Neural cell (in vitro differentiated cells): Measurements from ENCODE around the gene GNLY. TPM values are rescaled to one million over a fixed set of nuclear protein-coding genes. Genes with fewer than 3 reads are reported as not detected.

Experiments
- H2AFZ ChIP-seq: fragments of 200-600, 300-800 bp; sonication (generic), shearing (Covaris generic); 2 replicates; pipeline ENCODE4 v1.6.0; 2014; ENCODE audit warnings: low read depth, mild to moderate bottlenecking, antibody characterized with exemption, low read length, moderate library complexity
- H3F3A ChIP-seq: fragments of 200-600 bp; shearing (Covaris generic); 2 replicates; pipeline ENCODE4 v1.6.1; 2016; ENCODE audit warnings: mild to moderate bottlenecking, moderate library complexity, mixed read lengths, antibody characterized with exemption, low read length; ENCODE audit not compliant: insufficient read depth, poor library complexity, severe bottlenecking
- H3K27ac ChIP-seq: fragments of 200-600, 300-800 bp; sonication (generic), shearing (Covaris generic); 2 replicates; pipeline ENCODE4 v1.5.1; 2014; ENCODE audit warnings: mild to moderate bottlenecking, low read length, moderate library complexity
- H3K27me3 ChIP-seq: fragments of 300-800, 200-600 bp; sonication (generic), shearing (Covaris generic); 2 replicates; pipeline ENCODE4 v1.6.0; 2014; ENCODE audit warnings: mild to moderate bottlenecking, low read depth, low read length, moderate library complexity; ENCODE audit not compliant: insufficient read depth
- H3K36me3 ChIP-seq: fragments of 300-800, 200-600 bp; sonication (generic), shearing (Covaris generic); 2 replicates; pipeline ENCODE4 v1.5.1; 2014; ENCODE audit warnings: mild to moderate bottlenecking, antibody characterized with exemption, low read length, moderate library complexity; ENCODE audit not compliant: insufficient read depth
- H3K4me2 ChIP-seq: fragments of 300-800, 200-600 bp; sonication (generic), shearing (Covaris generic); 2 replicates; pipeline ENCODE4 v1.6.0; 2014; ENCODE audit warnings: mild to moderate bottlenecking, low read length
- H3K4me3 ChIP-seq: fragments of 300-800, 200-600 bp; sonication (generic), shearing (Covaris generic); 2 replicates; pipeline ENCODE4 v1.5.1; 2014; ENCODE audit warnings: mild to moderate bottlenecking, low read length, moderate library complexity
- H3K79me2 ChIP-seq: fragments of 200-600 bp; shearing (Covaris generic); replicated peaks from 2 replicates; pipeline ENCODE4 v1.6.0; 2014; ENCODE audit warnings: mild to moderate bottlenecking, low read length, moderate library complexity; ENCODE audit not compliant: insufficient read depth
- H3K9ac ChIP-seq: fragments of 300-800, 200-600 bp; sonication (generic), shearing (Covaris generic); 2 replicates; pipeline ENCODE4 v1.6.1; 2016; ENCODE audit warnings: mild to moderate bottlenecking, low read length, mixed read lengths
- H3K9me2 ChIP-seq: fragments of 200-600 bp; shearing (Covaris generic); 2 replicates; pipeline ENCODE4 v1.6.1; 2016; ENCODE audit warnings: mild to moderate bottlenecking, low read length, mixed read lengths; ENCODE audit not compliant: insufficient read depth
- H3K9me3 ChIP-seq: fragments of 200-600, 300-800 bp; sonication (generic), shearing (Covaris generic); 2 replicates; pipeline ENCODE4 v1.6.1; 2016; ENCODE audit warnings: mild to moderate bottlenecking, mixed run types, low read length, moderate library complexity, mixed read lengths
- H4K20me1 ChIP-seq: fragments of 200-600 bp; shearing (Covaris generic); 2 replicates; pipeline ENCODE4 v1.6.1; 2016; ENCODE audit warnings: mild to moderate bottlenecking, mixed run types; ENCODE audit not compliant: insufficient read depth
- EP300 ChIP-seq: fragments of 450-650 bp; conservative IDR thresholded peaks from 2 replicates; pipeline ENCODE4 v1.6.1; 2014; ENCODE audit warnings: antibody characterized with exemption, mild to moderate bottlenecking, moderate library complexity; ENCODE audit not compliant: poor library complexity, severe bottlenecking
- EZH2 ChIP-seq: fragments of 200-600, 300-800 bp; shearing (Covaris generic), sonication (generic); IDR thresholded peaks from 2 replicates; pipeline ENCODE4 v1.6.1; 2014; ENCODE audit warnings: antibody characterized with exemption, low read length, borderline replicate concordance, mild to moderate bottlenecking; ENCODE audit not compliant: insufficient read depth, poor library complexity, severe bottlenecking
- MXI1 ChIP-seq: fragments of 450-650 bp; conservative IDR thresholded peaks from 2 replicates; pipeline ENCODE4 v1.6.1; 2014; ENCODE audit warnings: antibody characterized with exemption, mild to moderate bottlenecking; ENCODE audit not compliant: poor library complexity, severe bottlenecking
- POLR2AphosphoS5 ChIP-seq: IDR thresholded peaks from 2 replicates; pipeline ENCODE4 v1.6.1; 2012
- RAD21 ChIP-seq: fragments of 450-650 bp; conservative IDR thresholded peaks from 2 replicates; pipeline ENCODE4 v1.6.1; 2014; ENCODE audit warnings: antibody characterized with exemption, mild to moderate bottlenecking, moderate library complexity
- SMC3 ChIP-seq: fragments of 450-650 bp; conservative IDR thresholded peaks from 2 replicates; pipeline ENCODE4 v1.6.1; 2014; ENCODE audit warnings: antibody characterized with exemption, mild to moderate bottlenecking, moderate library complexity; ENCODE audit not compliant: poor library complexity
- TAF1 ChIP-seq: IDR thresholded peaks from 2 replicates; pipeline ENCODE4 v1.6.1; 2012; ENCODE audit warnings: low read depth
- polyA plus RNA-seq: library from polyadenylated mRNA; depleted of rRNA; stranded (reverse); fragments of >200 nt; gene quantifications from 2 replicates; pipeline ENCODE4 v1.2.3, GENCODE V29; 2014
- TF ChIP-seq, protein P1 (sequence below): IDR thresholded peaks from 2 replicates; pipeline ENCODE4 v1.6.1; 2012; ENCODE audit warnings: borderline replicate concordance
- TF ChIP-seq, protein P2 (sequence below): fragments of 450-650 bp; IDR thresholded peaks from 2 replicates; pipeline ENCODE4 v1.5.1; 2014; ENCODE audit warnings: antibody characterized with exemption, mild to moderate bottlenecking, moderate library complexity; ENCODE audit not compliant: poor library complexity, severe bottlenecking

Gene GNLY
- polyA plus RNA-seq, 1 donor from 2014 or later, result not detected

DNA sequence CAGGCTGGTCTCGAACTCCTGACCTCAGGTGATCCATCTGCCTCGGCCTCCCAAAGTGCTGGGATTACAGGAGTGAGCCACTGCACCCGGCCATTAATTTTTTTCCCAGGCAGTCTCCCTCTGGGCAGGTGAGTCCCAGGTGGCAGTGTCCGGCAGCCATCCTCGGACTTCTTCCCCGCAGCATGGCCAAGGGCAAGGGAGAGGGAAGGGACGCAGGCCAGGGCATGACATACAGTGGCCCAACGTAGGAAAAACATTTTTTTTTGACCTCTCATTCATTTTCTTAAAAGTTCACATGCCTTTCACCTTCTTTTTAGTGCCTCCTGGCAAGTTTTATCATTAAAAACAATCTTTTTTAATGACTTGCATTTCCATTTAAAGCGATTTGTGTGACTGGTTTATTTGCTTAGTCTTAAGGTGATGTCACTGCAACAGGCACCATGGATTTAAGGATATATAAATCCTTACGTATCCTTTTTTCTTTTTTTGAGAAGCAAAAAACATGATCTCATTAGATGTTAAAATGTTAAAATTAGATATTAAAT, 36.6 kb downstream of the GNLY start:
- Histone ChIP-seq H3K27ac (no peak overlapping the region), H3K79me2 (no peaks in the 10 kb centered on the region), H3K9me2 (no peaks in the 10 kb centered on the region), H3K27me3 (no peaks in the 10 kb centered on the region), H3K36me3 (no peaks in the 10 kb centered on the region), H3K9ac (no peak overlapping the region), H3K9me3 (no peaks in the 10 kb centered on the region), H3F3A (no peaks in the 10 kb centered on the region), H4K20me1 (no peaks in the 10 kb centered on the region), H3K4me2 (no peak overlapping the region), H2AFZ (no peak overlapping the region), H3K4me3 (no peak overlapping the region)
- TF ChIP-seq SMC3, result no peak
- TF ChIP-seq, protein P1, sequence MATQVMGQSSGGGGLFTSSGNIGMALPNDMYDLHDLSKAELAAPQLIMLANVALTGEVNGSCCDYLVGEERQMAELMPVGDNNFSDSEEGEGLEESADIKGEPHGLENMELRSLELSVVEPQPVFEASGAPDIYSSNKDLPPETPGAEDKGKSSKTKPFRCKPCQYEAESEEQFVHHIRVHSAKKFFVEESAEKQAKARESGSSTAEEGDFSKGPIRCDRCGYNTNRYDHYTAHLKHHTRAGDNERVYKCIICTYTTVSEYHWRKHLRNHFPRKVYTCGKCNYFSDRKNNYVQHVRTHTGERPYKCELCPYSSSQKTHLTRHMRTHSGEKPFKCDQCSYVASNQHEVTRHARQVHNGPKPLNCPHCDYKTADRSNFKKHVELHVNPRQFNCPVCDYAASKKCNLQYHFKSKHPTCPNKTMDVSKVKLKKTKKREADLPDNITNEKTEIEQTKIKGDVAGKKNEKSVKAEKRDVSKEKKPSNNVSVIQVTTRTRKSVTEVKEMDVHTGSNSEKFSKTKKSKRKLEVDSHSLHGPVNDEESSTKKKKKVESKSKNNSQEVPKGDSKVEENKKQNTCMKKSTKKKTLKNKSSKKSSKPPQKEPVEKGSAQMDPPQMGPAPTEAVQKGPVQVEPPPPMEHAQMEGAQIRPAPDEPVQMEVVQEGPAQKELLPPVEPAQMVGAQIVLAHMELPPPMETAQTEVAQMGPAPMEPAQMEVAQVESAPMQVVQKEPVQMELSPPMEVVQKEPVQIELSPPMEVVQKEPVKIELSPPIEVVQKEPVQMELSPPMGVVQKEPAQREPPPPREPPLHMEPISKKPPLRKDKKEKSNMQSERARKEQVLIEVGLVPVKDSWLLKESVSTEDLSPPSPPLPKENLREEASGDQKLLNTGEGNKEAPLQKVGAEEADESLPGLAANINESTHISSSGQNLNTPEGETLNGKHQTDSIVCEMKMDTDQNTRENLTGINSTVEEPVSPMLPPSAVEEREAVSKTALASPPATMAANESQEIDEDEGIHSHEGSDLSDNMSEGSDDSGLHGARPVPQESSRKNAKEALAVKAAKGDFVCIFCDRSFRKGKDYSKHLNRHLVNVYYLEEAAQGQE, result no peak
- no peak for TF ChIP-seq EP300
- TF ChIP-seq MXI1, result no peak
- no peak for TF ChIP-seq EZH2
- TF ChIP-seq POLR2AphosphoS5, result no peak
- TF ChIP-seq, protein P2, sequence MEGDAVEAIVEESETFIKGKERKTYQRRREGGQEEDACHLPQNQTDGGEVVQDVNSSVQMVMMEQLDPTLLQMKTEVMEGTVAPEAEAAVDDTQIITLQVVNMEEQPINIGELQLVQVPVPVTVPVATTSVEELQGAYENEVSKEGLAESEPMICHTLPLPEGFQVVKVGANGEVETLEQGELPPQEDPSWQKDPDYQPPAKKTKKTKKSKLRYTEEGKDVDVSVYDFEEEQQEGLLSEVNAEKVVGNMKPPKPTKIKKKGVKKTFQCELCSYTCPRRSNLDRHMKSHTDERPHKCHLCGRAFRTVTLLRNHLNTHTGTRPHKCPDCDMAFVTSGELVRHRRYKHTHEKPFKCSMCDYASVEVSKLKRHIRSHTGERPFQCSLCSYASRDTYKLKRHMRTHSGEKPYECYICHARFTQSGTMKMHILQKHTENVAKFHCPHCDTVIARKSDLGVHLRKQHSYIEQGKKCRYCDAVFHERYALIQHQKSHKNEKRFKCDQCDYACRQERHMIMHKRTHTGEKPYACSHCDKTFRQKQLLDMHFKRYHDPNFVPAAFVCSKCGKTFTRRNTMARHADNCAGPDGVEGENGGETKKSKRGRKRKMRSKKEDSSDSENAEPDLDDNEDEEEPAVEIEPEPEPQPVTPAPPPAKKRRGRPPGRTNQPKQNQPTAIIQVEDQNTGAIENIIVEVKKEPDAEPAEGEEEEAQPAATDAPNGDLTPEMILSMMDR, result no peak
- no peak for TF ChIP-seq TAF1
- no peak for TF ChIP-seq RAD21

DNA sequence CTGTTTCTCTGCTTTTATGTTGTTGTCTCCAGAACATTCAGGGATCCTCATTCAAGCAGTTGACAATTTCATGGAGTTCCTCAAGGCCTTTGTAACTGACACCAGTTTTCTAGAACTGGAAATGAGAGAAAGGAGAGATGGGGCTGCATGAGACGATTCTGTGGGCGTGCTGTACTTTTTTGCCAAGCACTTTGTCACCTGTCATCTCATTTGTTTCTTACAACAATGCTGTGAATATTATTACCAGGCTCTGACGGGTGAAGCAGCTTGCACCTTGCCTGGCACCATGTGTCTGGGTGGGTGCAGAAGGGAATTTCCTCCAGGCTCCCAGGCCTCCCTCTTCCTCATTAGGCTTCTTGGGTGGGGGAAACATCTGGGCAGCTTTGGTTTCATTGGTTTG, 37.4 kb downstream of the GNLY start:
- no peaks in the 10 kb centered on the region for H3K27me3 ChIP-seq
- H4K20me1 ChIP-seq, result no peaks in the 10 kb centered on the region
- no peak overlapping the region for H3K27ac ChIP-seq
- H2AFZ ChIP-seq, result no peak overlapping the region
- H3K36me3 ChIP-seq, result no peaks in the 10 kb centered on the region
- H3K9me2 ChIP-seq, result no peaks in the 10 kb centered on the region
- TF ChIP-seq RAD21 (no peak), TAF1 (no peak), EZH2 (no peak), SMC3 (no peak), MXI1 (no peak), POLR2AphosphoS5 (no peak), EP300 (no peak)
- TF ChIP-seq, protein P2, result no peak
- TF ChIP-seq, protein P1, result no peak
- H3K4me3 ChIP-seq, result no peak overlapping the region
- no peak overlapping the region for H3K4me2 ChIP-seq
- H3K9ac ChIP-seq, result no peak overlapping the region
- no peaks in the 10 kb centered on the region for H3F3A ChIP-seq
- H3K9me3 ChIP-seq, result no peaks in the 10 kb centered on the region
- H3K79me2 ChIP-seq, result no peaks in the 10 kb centered on the region
